PFSK-1 (cell line): ENCODE results near the gene NR2E1.

Experiments used
- FOXP2 ChIP-seq: optimal IDR thresholded peaks from 2 replicates; pipeline ENCODE3; 2011; ENCODE audit warnings: borderline replicate concordance, control low read depth, inconsistent platforms; ENCODE audit not compliant: insufficient read depth; ENCODE audit errors: extremely low read length, extremely low read depth
- POLR2AphosphoS5 ChIP-seq: IDR thresholded peaks from 2 replicates; pipeline ENCODE4 v1.6.1; 2012; ENCODE audit warnings: low read depth, mild to moderate bottlenecking, control low read depth, low read length, moderate library complexity
- REST ChIP-seq, 2 experiments: IDR thresholded peaks; 2 replicates each; pipeline versions ENCODE4 v1.6.1 to v1.8.0; 2011 to 2012; ENCODE audit warnings: low read depth in 2 of 2, low read length in 2 of 2, control low read depth in 1 of 2, inconsistent platforms in 1 of 2, mild to moderate bottlenecking in 1 of 2, moderate library complexity in 1 of 2; ENCODE audit not compliant: insufficient read depth in 1 of 2
- SIN3A ChIP-seq: IDR thresholded peaks from 2 replicates; pipeline ENCODE4 v1.6.1; 2012; ENCODE audit warnings: mild to moderate bottlenecking, low read length, moderate library complexity, borderline replicate concordance; ENCODE audit not compliant: insufficient read depth
- TAF1 ChIP-seq: IDR thresholded peaks from 2 replicates; pipeline ENCODE4 v1.6.1; 2012; ENCODE audit warnings: low read length, control low read depth, borderline replicate concordance; ENCODE audit not compliant: insufficient read depth

NR2E1 gene

DNA sequence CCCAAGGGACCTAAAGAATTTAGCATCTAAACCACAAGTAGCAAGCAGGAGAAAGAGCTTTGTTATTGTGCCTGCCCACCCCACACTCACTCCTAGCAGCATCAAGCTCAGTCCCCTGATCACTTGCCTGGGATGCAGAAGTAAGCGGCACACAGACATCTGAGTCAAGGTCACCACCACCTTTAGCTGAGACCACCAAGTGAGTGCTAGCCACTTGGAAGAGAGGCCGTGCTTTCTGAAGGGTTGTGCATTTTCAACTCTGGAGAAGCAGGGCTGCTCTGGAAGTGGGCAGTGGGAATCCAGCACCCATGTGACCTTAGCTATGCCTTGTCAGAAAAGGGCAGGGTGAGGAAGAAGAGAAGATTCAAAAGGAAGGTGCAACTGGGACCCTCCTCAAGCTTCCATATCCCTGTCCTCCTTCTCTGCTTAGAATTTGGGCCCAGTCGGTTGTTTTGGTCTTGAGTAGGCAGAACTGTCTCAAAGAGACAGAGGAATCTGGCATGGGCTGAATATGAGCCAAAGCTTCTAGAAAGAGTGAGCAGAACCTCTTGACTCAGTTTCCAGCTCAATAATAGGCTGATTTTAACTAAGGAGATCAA lies 6.2 kb downstream of the NR2E1 start:
- TF ChIP-seq TAF1, result no peak
- no peak for TF ChIP-seq SIN3A
- no peak for TF ChIP-seq POLR2AphosphoS5
- no peak for TF ChIP-seq REST (IDR thresholded peaks at IDR 0.05; ENCODE audit: insufficient read depth in 1 of 2, low read depth in 2 of 2, low read length in 2 of 2)
- no peak for TF ChIP-seq FOXP2

- TF ChIP-seq TAF1 (no peak), REST (IDR thresholded peaks at IDR 0.05; ENCODE audit: insufficient read depth in 1 of 2, low read depth in 2 of 2, low read length in 2 of 2) (peak; percentile 51 to 87; a peak in 3 of 4 replicates), POLR2AphosphoS5 (no peak), FOXP2 (no peak), SIN3A (no peak)
These were observed 8.8 kb downstream of the NR2E1 start for GRCh38 chr6:108174371-108175175.

DNA sequence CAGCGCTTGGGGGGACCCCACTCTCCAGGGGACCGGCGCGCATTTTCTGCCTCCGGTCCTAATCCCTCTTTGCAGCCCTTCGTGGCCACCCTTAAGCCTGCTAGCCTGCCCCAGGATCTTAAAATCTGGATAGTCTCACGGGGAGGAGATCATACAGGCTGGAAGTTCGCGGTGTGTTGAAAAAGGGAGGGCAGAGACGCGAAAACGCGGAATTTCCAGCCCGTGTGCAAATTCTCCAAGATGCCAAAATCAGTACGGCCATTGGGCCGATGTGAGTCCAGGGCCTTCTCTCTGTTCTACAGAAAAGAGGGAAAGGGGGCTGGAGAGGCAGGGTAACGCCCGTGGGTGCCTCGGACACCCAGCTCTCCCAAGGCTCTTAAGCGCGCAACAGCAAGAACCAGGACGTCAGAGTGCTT lies 9.4 kb downstream of the NR2E1 start:
- no peak for TF ChIP-seq SIN3A
- no peak for TF ChIP-seq REST (IDR thresholded peaks at IDR 0.05; ENCODE audit: insufficient read depth in 1 of 2, low read depth in 2 of 2, low read length in 2 of 2)
- no peak for TF ChIP-seq POLR2AphosphoS5
- no peak for TF ChIP-seq TAF1
- TF ChIP-seq FOXP2, result no peak

- no peak for TF ChIP-seq FOXP2
- TF ChIP-seq TAF1, result no peak
- no peak for TF ChIP-seq REST (IDR thresholded peaks at IDR 0.05; ENCODE audit: insufficient read depth in 1 of 2, low read depth in 2 of 2, low read length in 2 of 2)
- TF ChIP-seq SIN3A, result no peak
- no peak for TF ChIP-seq POLR2AphosphoS5
These were observed 9.9 kb downstream of the NR2E1 start for GRCh38 chr6:108175592-108176279.
